GM12872 (cell line): ENCODE measurements around the gene NFAM1.

ENCODE experiments used
- TF ChIP-seq, protein P1 (sequence below): IDR thresholded peaks from 3 replicates; pipeline ENCODE4 v1.5.1; 2011; ENCODE audit warnings: low read depth, mild to moderate bottlenecking, low read length, moderate library complexity; ENCODE audit not compliant: insufficient read depth

Gene NFAM1

DNA sequence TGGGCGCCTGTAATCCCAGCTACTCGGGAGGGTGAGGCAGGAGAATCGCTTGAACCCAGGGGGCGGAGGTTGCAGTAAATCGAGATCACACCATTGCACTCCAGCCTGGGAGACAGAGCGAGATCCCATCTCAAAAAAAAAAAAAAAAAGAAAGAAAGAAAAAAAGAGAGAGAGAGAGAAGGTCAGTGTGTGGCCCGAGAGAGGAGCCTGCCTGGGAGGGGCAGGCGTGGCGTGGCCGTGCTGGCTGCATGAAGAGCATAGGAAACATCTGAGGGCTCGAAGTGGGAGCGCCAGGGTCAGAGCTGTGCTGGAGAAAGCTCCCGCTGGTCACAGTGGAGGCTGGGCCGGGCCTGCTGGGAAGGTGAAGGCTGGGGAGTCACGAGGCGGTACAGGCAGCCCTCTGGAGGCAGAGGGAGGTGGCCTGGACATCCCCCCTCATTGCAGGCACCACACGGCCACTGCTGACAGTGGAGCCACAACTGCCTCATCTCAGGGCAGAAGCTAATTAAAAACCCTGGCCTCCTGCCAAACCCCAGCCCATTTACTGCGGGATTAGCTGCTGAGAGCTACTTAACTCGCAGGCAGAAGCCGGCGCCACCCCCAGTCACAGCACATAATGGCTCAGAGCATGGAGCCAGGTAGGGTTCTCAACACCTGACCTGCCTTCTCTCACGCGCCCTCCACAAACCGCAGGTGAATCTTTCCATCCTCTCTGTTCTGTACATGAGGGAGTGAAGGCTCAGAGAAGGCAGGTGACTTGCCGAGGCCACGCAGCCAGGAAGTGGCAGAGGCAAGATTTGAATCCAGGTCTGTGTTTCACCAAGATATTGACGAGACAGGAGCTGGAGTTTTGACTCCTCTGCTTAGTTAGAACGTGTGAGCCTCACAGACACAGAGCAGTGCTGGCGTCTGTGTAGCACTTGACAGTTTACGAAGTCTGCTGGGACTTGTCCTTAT is 32.6 kb downstream of the NFAM1 start:
- TF ChIP-seq, protein P1, sequence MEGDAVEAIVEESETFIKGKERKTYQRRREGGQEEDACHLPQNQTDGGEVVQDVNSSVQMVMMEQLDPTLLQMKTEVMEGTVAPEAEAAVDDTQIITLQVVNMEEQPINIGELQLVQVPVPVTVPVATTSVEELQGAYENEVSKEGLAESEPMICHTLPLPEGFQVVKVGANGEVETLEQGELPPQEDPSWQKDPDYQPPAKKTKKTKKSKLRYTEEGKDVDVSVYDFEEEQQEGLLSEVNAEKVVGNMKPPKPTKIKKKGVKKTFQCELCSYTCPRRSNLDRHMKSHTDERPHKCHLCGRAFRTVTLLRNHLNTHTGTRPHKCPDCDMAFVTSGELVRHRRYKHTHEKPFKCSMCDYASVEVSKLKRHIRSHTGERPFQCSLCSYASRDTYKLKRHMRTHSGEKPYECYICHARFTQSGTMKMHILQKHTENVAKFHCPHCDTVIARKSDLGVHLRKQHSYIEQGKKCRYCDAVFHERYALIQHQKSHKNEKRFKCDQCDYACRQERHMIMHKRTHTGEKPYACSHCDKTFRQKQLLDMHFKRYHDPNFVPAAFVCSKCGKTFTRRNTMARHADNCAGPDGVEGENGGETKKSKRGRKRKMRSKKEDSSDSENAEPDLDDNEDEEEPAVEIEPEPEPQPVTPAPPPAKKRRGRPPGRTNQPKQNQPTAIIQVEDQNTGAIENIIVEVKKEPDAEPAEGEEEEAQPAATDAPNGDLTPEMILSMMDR = no peak

DNA sequence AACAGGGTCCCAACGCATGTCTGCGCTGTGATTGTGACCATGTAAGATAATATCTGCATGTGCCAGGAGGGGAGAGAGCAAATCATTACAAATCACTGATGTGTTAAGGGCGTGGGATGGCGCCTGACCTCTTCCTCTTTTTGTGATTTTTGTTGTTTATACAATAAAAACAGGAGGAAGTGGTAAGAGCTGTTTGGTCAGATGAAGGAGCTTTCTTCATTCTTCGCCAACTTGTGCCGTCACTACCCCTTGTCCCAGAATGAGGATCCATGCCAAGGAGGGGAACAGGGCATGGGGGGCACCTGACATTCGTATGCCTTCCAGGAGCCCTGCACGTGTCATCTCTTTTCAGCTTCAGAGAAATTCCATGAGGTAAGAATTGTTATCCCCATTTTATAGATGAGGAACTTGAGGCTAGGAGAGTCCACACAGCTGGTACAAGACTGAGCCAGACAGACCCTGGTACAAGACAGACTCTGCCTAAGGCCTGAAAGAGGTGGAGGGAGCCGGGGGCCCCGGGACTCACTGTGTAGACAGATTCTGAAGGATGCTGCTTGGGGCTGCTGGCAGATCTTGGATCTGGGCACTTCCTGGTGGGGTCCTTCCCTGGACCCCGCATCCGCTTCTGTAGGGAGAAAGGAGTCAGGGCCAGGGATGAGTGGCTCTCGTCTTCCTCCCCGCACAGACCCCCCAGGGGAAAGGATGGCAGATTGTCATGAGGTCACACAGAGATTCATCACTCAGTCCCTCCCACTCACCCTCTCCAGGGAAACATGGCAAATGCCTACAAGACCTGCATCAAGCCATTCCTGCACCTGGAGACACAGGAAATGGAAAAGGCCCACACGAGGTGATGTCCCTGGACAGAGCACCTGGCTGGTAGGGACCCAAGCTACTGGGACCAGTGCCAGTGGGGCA is 34.6 kb downstream of the NFAM1 start:
- TF ChIP-seq, protein P1 = no peak

DNA sequence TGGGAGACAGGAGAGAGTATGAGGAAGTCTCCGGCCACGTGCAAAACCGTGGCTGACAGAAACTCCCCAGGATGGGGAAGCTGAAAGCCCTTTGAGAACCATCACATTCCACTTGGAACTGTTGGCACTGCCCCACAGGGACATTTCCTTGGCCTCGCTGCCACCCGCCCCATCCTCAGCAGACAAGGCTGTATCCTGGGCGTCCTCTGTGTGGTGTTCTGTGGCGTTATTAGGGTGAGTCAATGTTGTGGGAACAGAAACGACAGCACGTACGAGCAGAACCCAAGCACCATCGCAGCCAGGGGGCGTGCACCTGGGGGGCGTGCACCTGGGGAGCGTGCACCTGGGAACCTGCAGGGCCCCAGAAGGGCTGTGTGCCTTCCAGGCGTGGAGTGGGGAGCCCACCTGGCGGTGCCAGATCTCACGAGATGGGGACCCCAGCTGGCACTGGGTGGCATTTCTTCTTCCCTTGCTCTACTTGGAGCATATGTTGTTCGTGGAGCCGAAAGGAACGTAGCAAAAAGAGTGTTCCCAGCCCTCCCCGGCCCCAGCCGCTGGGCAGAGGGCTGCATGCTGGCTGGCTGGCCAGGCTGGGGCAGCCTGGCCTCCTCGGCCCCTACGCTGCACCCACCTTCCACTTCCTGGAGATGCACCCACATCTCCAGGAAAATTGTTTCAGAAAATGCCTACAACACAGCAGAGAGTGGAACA is 35.4 kb downstream of the NFAM1 start:
- TF ChIP-seq, protein P1 = peak; percentile 30; the same call in 2 of the 3 replicates

DNA sequence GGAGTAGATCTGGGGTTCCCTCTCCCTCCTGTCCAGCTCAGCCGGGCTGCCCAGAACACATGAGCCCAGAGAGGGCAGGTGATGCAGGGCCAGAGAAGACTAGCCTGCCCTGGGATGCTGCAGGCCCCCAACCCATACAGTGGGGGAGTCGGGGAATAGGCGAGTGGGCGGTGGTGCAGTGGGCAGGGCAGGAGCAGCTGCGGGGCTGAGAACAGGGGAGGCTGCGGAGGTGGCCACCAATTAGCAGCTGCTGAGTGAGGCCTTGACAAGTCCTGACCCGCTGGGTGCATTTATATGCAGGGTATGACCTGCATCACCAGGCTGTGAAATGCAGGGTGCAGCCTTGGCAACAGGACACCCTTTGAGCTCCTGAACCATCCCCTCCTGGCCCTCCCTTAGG is 43.1 kb downstream of the NFAM1 start:
- TF ChIP-seq, protein P1 = no peak

DNA sequence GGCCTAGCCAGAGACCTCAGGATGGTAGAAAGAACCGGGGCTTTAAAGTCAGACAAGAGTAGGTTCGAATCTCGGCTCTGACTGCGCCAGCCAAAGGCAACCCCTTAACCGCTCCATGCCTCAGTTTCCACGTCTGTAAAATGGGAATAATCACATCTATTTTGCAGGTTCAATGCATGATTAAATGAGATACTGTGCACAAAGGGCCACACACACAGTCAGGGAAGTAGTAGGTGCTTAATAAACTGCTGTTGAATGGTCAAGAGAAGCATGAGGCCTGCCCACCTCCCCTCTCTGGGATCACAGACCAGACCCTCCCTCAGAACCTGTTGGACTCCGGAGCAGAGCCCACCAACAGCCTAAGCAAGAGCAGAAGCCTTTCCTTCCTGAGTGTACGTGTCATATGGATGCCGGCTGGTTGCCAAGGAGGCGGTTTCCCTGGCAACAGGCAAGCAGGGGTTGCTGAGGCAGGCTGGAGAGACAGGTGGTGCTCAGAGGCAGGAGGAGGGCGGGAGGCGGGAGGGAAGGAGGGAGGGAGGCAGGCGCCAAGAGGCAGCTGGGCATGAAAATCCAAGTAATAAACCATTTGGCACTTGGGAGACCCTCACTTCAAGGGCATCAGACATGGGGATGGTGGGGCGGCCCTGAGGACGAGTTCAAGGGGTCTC is 43.9 kb downstream of the NFAM1 start:
- TF ChIP-seq, protein P1 = no peak

DNA sequence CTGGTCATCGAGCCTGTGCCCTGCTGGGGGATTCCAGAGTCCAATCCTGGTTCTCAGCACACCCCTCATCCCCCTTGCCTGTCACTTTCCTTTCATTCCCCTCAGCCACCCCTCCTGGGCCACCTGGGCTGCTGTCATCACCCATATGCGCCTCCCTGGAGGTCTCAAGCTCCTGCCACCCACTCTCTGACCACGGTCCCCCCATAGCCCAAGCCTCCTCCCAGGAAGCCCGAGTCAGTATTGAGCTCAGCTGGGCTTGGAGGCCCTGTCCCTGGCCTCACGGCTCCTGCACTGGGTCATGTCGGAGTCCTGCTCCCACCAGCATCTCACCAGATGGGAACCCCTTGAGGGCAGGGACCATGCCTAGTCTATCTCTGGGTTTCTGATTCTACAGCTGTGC is 44.6 kb downstream of the NFAM1 start:
- TF ChIP-seq, protein P1 = no peak
